Measurements from ENCODE around the gene PHLDA3. TPM values are rescaled to one million over a fixed set of nuclear protein-coding genes. Genes with fewer than 3 reads are reported as not detected.

PHLDA3 gene
- polyA plus RNA-seq, 3 donors from 2014 or later: 0.62 to 10.8 TPM; not detected in 1

GRCh38 chr1:201459775-201460174 lies 9.2 kb downstream of the PHLDA3 start:
- Mint-ChIP-seq H3K36me3 (no peaks in the 10 kb centered on the region), H3K4me3 (no peak overlapping the region), H3K27ac (no peak overlapping the region), H3K4me1 (peaks cover 0 to 4% of the 10 kb centered on the region in 2 donors), H3K9me3 (no peaks in the 10 kb centered on the region), H3K27me3 (ENCODE audit: low read depth in 3 of 3) (peaks cover 2 to 7% (median 3%) of the 10 kb centered on the region in 3 donors)
- DNase-seq: no peak

GRCh38 chr1:201459052-201459451 lies 9.9 kb downstream of the PHLDA3 start:
- Mint-ChIP-seq H3K27me3 (ENCODE audit: low read depth in 3 of 3) (peaks cover 2 to 5% (median 3%) of the 10 kb centered on the region in 3 donors), H3K4me1 (peaks cover 0 to 4% of the 10 kb centered on the region in 2 donors), H3K36me3 (no peaks in the 10 kb centered on the region), H3K9me3 (no peaks in the 10 kb centered on the region), H3K27ac (no peak overlapping the region), H3K4me3 (no peak overlapping the region)
- DNase-seq: no peak

GRCh38 chr1:201457508-201457960 lies 11.5 kb downstream of the PHLDA3 start:
- DNase-seq: no peak
- Mint-ChIP-seq H3K27ac (no peak overlapping the region), H3K4me1 (peaks cover 0 to 4% of the 10 kb centered on the region in 2 donors), H3K27me3 (ENCODE audit: low read depth in 3 of 3) (peaks cover 2 to 5% (median 4%) of the 10 kb centered on the region in 3 donors), H3K36me3 (no peaks in the 10 kb centered on the region), H3K9me3 (no peaks in the 10 kb centered on the region), H3K4me3 (no peak overlapping the region)

GRCh38 chr1:201456499-201457309 lies 12.3 kb downstream of the PHLDA3 start:
- peaks cover 0 to 10% of the 10 kb centered on the region in 2 donors for H3K4me1 Mint-ChIP-seq
- no peak overlapping the region for H3K4me3 Mint-ChIP-seq
- H3K27ac Mint-ChIP-seq: no peak overlapping the region
- DNase-seq: no peak
- peaks cover 2 to 5% (median 4%) of the 10 kb centered on the region in 3 donors for H3K27me3 Mint-ChIP-seq (ENCODE audit: low read depth in 3 of 3)
- H3K36me3 Mint-ChIP-seq: no peaks in the 10 kb centered on the region
- H3K9me3 Mint-ChIP-seq: no peaks in the 10 kb centered on the region

- no peak overlapping the region for H3K27ac Mint-ChIP-seq
- peaks cover 0 to 5% (median 4%) of the 10 kb centered on the region in 3 donors for H3K27me3 Mint-ChIP-seq (ENCODE audit: low read depth in 3 of 3)
- H3K4me1 Mint-ChIP-seq: peaks cover 0 to 23% of the 10 kb centered on the region in 2 donors
- H3K9me3 Mint-ChIP-seq: no peaks in the 10 kb centered on the region
- H3K36me3 Mint-ChIP-seq: no peaks in the 10 kb centered on the region
- H3K4me3 Mint-ChIP-seq: no peak overlapping the region
- no peak for DNase-seq
Measured at GRCh38 chr1:201455098-201455497, 13.9 kb downstream of the PHLDA3 start.

- no peaks in the 10 kb centered on the region for H3K9me3 Mint-ChIP-seq
- no peak for DNase-seq
- no peaks in the 10 kb centered on the region for H3K36me3 Mint-ChIP-seq
- H3K4me1 Mint-ChIP-seq: peaks cover 0 to 28% of the 10 kb centered on the region in 2 donors
- no peak overlapping the region for H3K4me3 Mint-ChIP-seq
- peaks cover 2 to 8% (median 5%) of the 10 kb centered on the region in 3 donors for H3K27me3 Mint-ChIP-seq (ENCODE audit: low read depth in 3 of 3)
- H3K27ac Mint-ChIP-seq: no peak overlapping the region
Measured at GRCh38 chr1:201454608-201455007, 14.4 kb downstream of the PHLDA3 start.

GRCh38 chr1:201452866-201453265 lies 16.1 kb downstream of the PHLDA3 start:
- Mint-ChIP-seq H3K4me3 (no peak overlapping the region), H3K27ac (no peak overlapping the region), H3K27me3 (ENCODE audit: low read depth in 3 of 3) (peaks cover 2 to 10% (median 6%) of the 10 kb centered on the region in 3 donors), H3K36me3 (no peaks in the 10 kb centered on the region), H3K9me3 (no peaks in the 10 kb centered on the region), H3K4me1 (peaks cover 0 to 44% of the 10 kb centered on the region in 2 donors)
- DNase-seq: no peak

GRCh38 chr1:201450721-201451291 lies 18.2 kb downstream of the PHLDA3 start:
- Mint-ChIP-seq H3K9me3 (no peaks in the 10 kb centered on the region), H3K4me3 (peak overlapping the region in 1 of 5 donors; percentile 24), H3K27me3 (ENCODE audit: low read depth in 3 of 3) (peaks cover 2 to 13% (median 6%) of the 10 kb centered on the region in 3 donors), H3K36me3 (no peaks in the 10 kb centered on the region), H3K27ac (peak overlapping the region in 1 of 6 donors; percentile 75), H3K4me1 (peaks cover 2 to 54% of the 10 kb centered on the region in 2 donors)
- no peak for DNase-seq

GRCh38 chr1:201448990-201449389 lies 20.0 kb downstream of the PHLDA3 start:
- peaks cover 6 to 10% (median 7%) of the 10 kb centered on the region in 3 donors for H3K27me3 Mint-ChIP-seq (ENCODE audit: low read depth in 3 of 3)
- no peaks in the 10 kb centered on the region for H3K36me3 Mint-ChIP-seq
- H3K9me3 Mint-ChIP-seq: no peaks in the 10 kb centered on the region
- H3K27ac Mint-ChIP-seq: peak overlapping the region in 1 of 6 donors; percentile 10
- no peak for DNase-seq
- no peak overlapping the region for H3K4me3 Mint-ChIP-seq
- H3K4me1 Mint-ChIP-seq: peaks cover 4 to 70% of the 10 kb centered on the region in 2 donors

GRCh38 chr1:201447903-201448871 lies 20.8 kb downstream of the PHLDA3 start:
- Mint-ChIP-seq H3K4me3 (peak overlapping the region in 2 of 5 donors; percentile 47 to 50), H3K4me1 (peaks cover 4 to 72% of the 10 kb centered on the region in 2 donors), H3K36me3 (no peaks in the 10 kb centered on the region), H3K27me3 (ENCODE audit: low read depth in 3 of 3) (peaks cover 6 to 10% (median 7%) of the 10 kb centered on the region in 3 donors), H3K27ac (peak overlapping the region in 1 of 6 donors; percentile 89), H3K9me3 (no peaks in the 10 kb centered on the region)
- peak in 2 of 3 donors; percentile 26 to 32 for DNase-seq

GRCh38 chr1:201445310-201445709 lies 23.7 kb downstream of the PHLDA3 start:
- H3K4me1 Mint-ChIP-seq: peaks cover 4 to 70% of the 10 kb centered on the region in 2 donors
- peaks cover 6 to 9% (median 8%) of the 10 kb centered on the region in 3 donors for H3K27me3 Mint-ChIP-seq (ENCODE audit: low read depth in 3 of 3)
- peak overlapping the region in 2 of 6 donors; percentile 59 to 61 for H3K27ac Mint-ChIP-seq

GRCh38 chr1:201444792-201445191 lies 24.2 kb downstream of the PHLDA3 start:
- H3K27ac Mint-ChIP-seq: peak overlapping the region in 2 of 6 donors; percentile 59 to 61
- peak overlapping the region in 1 of 5 donors; percentile 36 for H3K4me3 Mint-ChIP-seq
- H3K36me3 Mint-ChIP-seq: no peaks in the 10 kb centered on the region
- peaks cover 6 to 7% (median 6%) of the 10 kb centered on the region in 3 donors for H3K27me3 Mint-ChIP-seq (ENCODE audit: low read depth in 3 of 3)
- H3K4me1 Mint-ChIP-seq: peaks cover 4 to 65% of the 10 kb centered on the region in 2 donors
- no peaks in the 10 kb centered on the region for H3K9me3 Mint-ChIP-seq
- DNase-seq: peak in 1 of 3 donors; percentile 9

More at GRCh38 chr1:201445310-201445709, 23.7 kb downstream of the PHLDA3 start:
- peak overlapping the region in 1 of 5 donors; percentile 26 for H3K4me3 Mint-ChIP-seq
- H3K36me3 Mint-ChIP-seq: no peaks in the 10 kb centered on the region
- peak in 1 of 3 donors; percentile 63 for DNase-seq
- no peaks in the 10 kb centered on the region for H3K9me3 Mint-ChIP-seq

- H3K9me3 Mint-ChIP-seq: no peaks in the 10 kb centered on the region
- H3K4me3 Mint-ChIP-seq: peak overlapping the region in 1 of 5 donors; percentile 10
- H3K4me1 Mint-ChIP-seq: peaks cover 4 to 55% of the 10 kb centered on the region in 2 donors
- H3K27ac Mint-ChIP-seq: peak overlapping the region in 1 of 6 donors; percentile 59
- no peak for DNase-seq
- H3K27me3 Mint-ChIP-seq (ENCODE audit: low read depth in 3 of 3): peaks cover 5 to 11% (median 5%) of the 10 kb centered on the region in 3 donors
- H3K36me3 Mint-ChIP-seq: no peaks in the 10 kb centered on the region
Measured at GRCh38 chr1:201443747-201444146, 25.2 kb downstream of the PHLDA3 start.
